NT2/D1 (cell line): ENCODE data around the gene FSTL4.

Experiments used
- DNase-seq: peaks from one replicate; pipeline ENCODE4 v3.0.0-alpha.2; 2011; ENCODE audit warnings: low read depth, low spot score
- H3K27me3 ChIP-seq: 2 replicates; pipeline ENCODE4 v1.6.0; 2011; ENCODE audit warnings: mild to moderate bottlenecking; ENCODE audit not compliant: insufficient read length, insufficient read depth
- H3K36me3 ChIP-seq: 2 replicates; pipeline ENCODE4 v1.6.1; 2011; ENCODE audit warnings: mild to moderate bottlenecking, low read length, mixed read lengths; ENCODE audit not compliant: insufficient read depth, insufficient read length
- H3K4me1 ChIP-seq: 2 replicates; pipeline ENCODE4 v1.5.1; 2011; ENCODE audit not compliant: insufficient read depth, insufficient read length
- H3K4me3 ChIP-seq: 2 replicates; pipeline ENCODE4 v1.5.1; 2011; ENCODE audit warnings: low read depth; ENCODE audit not compliant: insufficient read length
- H3K9ac ChIP-seq: 2 replicates; pipeline ENCODE4 v1.6.0; 2011; ENCODE audit warnings: low read depth; ENCODE audit not compliant: insufficient read length
- H3K9me3 ChIP-seq: 2 replicates; pipeline ENCODE4 v1.5.1; 2011; ENCODE audit warnings: mild to moderate bottlenecking, low read length; ENCODE audit not compliant: insufficient read depth
- SUZ12 ChIP-seq: IDR thresholded peaks from 2 replicates; pipeline ENCODE4 v1.6.1; 2011; ENCODE audit not compliant: insufficient read length, insufficient read depth; ENCODE audit errors: extremely low read depth
- YY1 ChIP-seq: IDR thresholded peaks from 2 replicates; pipeline ENCODE4 v1.6.1; 2011; ENCODE audit not compliant: insufficient read length, insufficient read depth
- ZNF274 ChIP-seq: IDR thresholded peaks from 2 replicates; pipeline ENCODE4 v1.6.1; 2011; ENCODE audit warnings: mild to moderate bottlenecking, low read depth, low read length

The FSTL4 gene

GRCh38 chr5:133364936-133365707 lies 247.2 kb downstream of the FSTL4 start:
- no peaks in the 10 kb centered on the region for H3K27me3 ChIP-seq
- H3K4me1 ChIP-seq: peaks cover 4% of the 10 kb centered on the region
- no peak for DNase-seq
- no peak overlapping the region for H3K9ac ChIP-seq
- no peaks in the 10 kb centered on the region for H3K9me3 ChIP-seq
- no peak for TF ChIP-seq SUZ12
- no peak for TF ChIP-seq ZNF274
- H3K4me3 ChIP-seq: no peak overlapping the region
- no peaks in the 10 kb centered on the region for H3K36me3 ChIP-seq

- H3K36me3 ChIP-seq: no peaks in the 10 kb centered on the region
- H3K9me3 ChIP-seq: no peaks in the 10 kb centered on the region
- no peaks in the 10 kb centered on the region for H3K27me3 ChIP-seq
- H3K4me1 ChIP-seq: peaks cover 4% of the 10 kb centered on the region
- H3K4me3 ChIP-seq: no peak overlapping the region
- no peak overlapping the region for H3K9ac ChIP-seq
- TF ChIP-seq YY1 (no peak), ZNF274 (no peak), SUZ12 (no peak)
- no peak for DNase-seq
Observed at GRCh38 chr5:133363807-133364587, 248.3 kb downstream of the FSTL4 start.

- TF ChIP-seq YY1 (no peak), ZNF274 (no peak), SUZ12 (no peak)
- DNase-seq: no peak
- Histone ChIP-seq H3K4me1 (peaks cover 6% of the 10 kb centered on the region), H3K9ac (no peak overlapping the region), H3K4me3 (no peak overlapping the region), H3K36me3 (no peaks in the 10 kb centered on the region), H3K27me3 (no peaks in the 10 kb centered on the region), H3K9me3 (no peaks in the 10 kb centered on the region)
Observed at GRCh38 chr5:133362438-133362837, 249.9 kb downstream of the FSTL4 start.

- TF ChIP-seq SUZ12 (no peak), YY1 (no peak), ZNF274 (no peak)
- no peak overlapping the region for H3K4me3 ChIP-seq
- H3K9ac ChIP-seq: no peak overlapping the region
- H3K4me1 ChIP-seq: peaks cover 6% of the 10 kb centered on the region
- H3K36me3 ChIP-seq: no peaks in the 10 kb centered on the region
- H3K27me3 ChIP-seq: no peaks in the 10 kb centered on the region
- no peak for DNase-seq
- no peaks in the 10 kb centered on the region for H3K9me3 ChIP-seq
Observed at GRCh38 chr5:133361922-133362321, 250.4 kb downstream of the FSTL4 start.

- Histone ChIP-seq H3K9me3 (no peaks in the 10 kb centered on the region), H3K9ac (no peak overlapping the region)
Observed at GRCh38 chr5:133360693-133361472, 251.5 kb downstream of the FSTL4 start.

GRCh38 chr5:133359861-133360260 lies 252.5 kb downstream of the FSTL4 start:
- no peaks in the 10 kb centered on the region for H3K9me3 ChIP-seq
- H3K36me3 ChIP-seq: no peaks in the 10 kb centered on the region
- no peak overlapping the region for H3K9ac ChIP-seq
- no peak for TF ChIP-seq ZNF274
- TF ChIP-seq SUZ12: no peak
- TF ChIP-seq YY1: no peak
- H3K27me3 ChIP-seq: no peaks in the 10 kb centered on the region
- no peak for DNase-seq
- H3K4me3 ChIP-seq: no peak overlapping the region
- H3K4me1 ChIP-seq: peaks cover 6% of the 10 kb centered on the region

More at GRCh38 chr5:133360693-133361472, 251.5 kb downstream of the FSTL4 start:
- Histone ChIP-seq H3K4me3 (no peak overlapping the region), H3K4me1 (peaks cover 6% of the 10 kb centered on the region), H3K27me3 (no peaks in the 10 kb centered on the region), H3K36me3 (no peaks in the 10 kb centered on the region)
- DNase-seq: no peak
- TF ChIP-seq SUZ12 (no peak), YY1 (no peak), ZNF274 (no peak)

- Histone ChIP-seq H3K36me3 (no peaks in the 10 kb centered on the region), H3K27me3 (no peaks in the 10 kb centered on the region), H3K4me1 (peaks cover 4% of the 10 kb centered on the region), H3K9ac (no peak overlapping the region), H3K4me3 (no peak overlapping the region), H3K9me3 (no peaks in the 10 kb centered on the region)
- DNase-seq: no peak
- TF ChIP-seq YY1 (no peak), ZNF274 (no peak), SUZ12 (no peak)
Observed at GRCh38 chr5:133358271-133358670, 254.1 kb downstream of the FSTL4 start.
